DOHH2 (cell line): ENCODE results near the gene CYP2S1.

Source experiments
- H3F3A ChIP-seq: fragments of 200-600 bp; sonication (generic), shearing (Covaris generic); 2 replicates; pipeline ENCODE4 v1.6.0; 2016; ENCODE audit warnings: antibody characterized with exemption, mild to moderate bottlenecking; ENCODE audit not compliant: control insufficient read depth, insufficient read depth
- H3K27ac ChIP-seq: fragments of 200-600 bp; sonication (generic); 2 replicates; pipeline ENCODE4 v1.5.1; 2014; ENCODE audit warnings: low read depth, mild to moderate bottlenecking, low read length, moderate library complexity
- H3K27me3 ChIP-seq: fragments of 200-600 bp; sonication (generic); 2 replicates; pipeline ENCODE4 v1.6.1; 2014; ENCODE audit warnings: mild to moderate bottlenecking, low read length, mixed read lengths; ENCODE audit not compliant: control insufficient read depth
- H3K36me3 ChIP-seq: fragments of 200-600 bp; sonication (generic); 2 replicates; pipeline ENCODE4 v1.6.1; 2014; ENCODE audit warnings: mild to moderate bottlenecking, low read length, moderate library complexity, mixed read lengths; ENCODE audit not compliant: control insufficient read depth
- H3K4me1 ChIP-seq: fragments of 200-600 bp; sonication (generic); 2 replicates; pipeline ENCODE4 v1.6.1; 2014; ENCODE audit warnings: mild to moderate bottlenecking, low read length, mixed read lengths; ENCODE audit not compliant: control insufficient read depth
- H3K4me2 ChIP-seq: fragments of 200-600 bp; sonication (generic); 2 replicates; pipeline ENCODE4 v1.6.0; 2014; ENCODE audit warnings: mild to moderate bottlenecking, low read length, moderate library complexity
- H3K4me3 ChIP-seq: fragments of 200-600 bp; sonication (generic); 2 replicates; pipeline ENCODE4 v1.5.1; 2014; ENCODE audit warnings: mild to moderate bottlenecking, low read length, mixed read lengths
- H3K79me2 ChIP-seq: fragments of 200-600 bp; sonication (generic); 2 replicates; pipeline ENCODE4 v1.6.1; 2014; ENCODE audit warnings: mild to moderate bottlenecking, low read length, mixed read lengths; ENCODE audit not compliant: control insufficient read depth
- H3K9me2 ChIP-seq: fragments of 200-600 bp; sonication (generic); replicated peaks from 2 replicates; pipeline ENCODE4 v1.6.1; 2014; ENCODE audit warnings: mild to moderate bottlenecking, low read length, mixed read lengths; ENCODE audit not compliant: control insufficient read depth
- H3K9me3 ChIP-seq: fragments of 200-600 bp; sonication (generic); 2 replicates; pipeline ENCODE4 v1.6.1; 2014; ENCODE audit warnings: antibody characterized with exemption, low read length, mixed read lengths; ENCODE audit not compliant: control insufficient read depth, insufficient read depth
- H4K20me1 ChIP-seq: fragments of 200-600 bp; sonication (generic); 2 replicates; pipeline ENCODE4 v1.6.0; 2014; ENCODE audit warnings: low read depth, mild to moderate bottlenecking, antibody characterized with exemption, low read length, moderate library complexity; ENCODE audit not compliant: control insufficient read depth, insufficient read depth
- CTCF ChIP-seq: fragments of 200-600 bp; sonication (generic); IDR thresholded peaks from one replicate; pipeline ENCODE4 v1.5.1; 2014; ENCODE audit warnings: antibody characterized with exemption, mild to moderate bottlenecking, low read depth, low read length; ENCODE audit not compliant: poor library complexity, severe bottlenecking
- EZH2phosphoT487 ChIP-seq: fragments of 200-600 bp; sonication (generic); IDR thresholded peaks from 2 replicates; pipeline ENCODE4 v1.6.1; 2017; ENCODE audit warnings: borderline replicate concordance, mild to moderate bottlenecking, antibody characterized with exemption, low read length, moderate library complexity, mixed read lengths

Gene CYP2S1

GRCh38 chr19:41166944-41167804 is 25.8 kb upstream of the CYP2S1 start:
- Histone ChIP-seq H3K36me3 (no peaks in the 10 kb centered on the region), H3F3A (no peaks in the 10 kb centered on the region), H3K4me3 (no peak overlapping the region), H3K9me3 (no peaks in the 10 kb centered on the region), H4K20me1 (no peaks in the 10 kb centered on the region), H3K4me2 (no peak overlapping the region), H3K79me2 (no peaks in the 10 kb centered on the region), H3K27ac (no peak overlapping the region), H3K4me1 (no peaks in the 10 kb centered on the region), H3K9me2 (no peaks in the 10 kb centered on the region), H3K27me3 (no peaks in the 10 kb centered on the region)
- TF ChIP-seq EZH2phosphoT487 (no peak), CTCF (no peak)

- Histone ChIP-seq H3K27ac (no peak overlapping the region), H3K4me1 (peaks cover 3% of the 10 kb centered on the region; the same call in 1 of the 2 replicates), H3K9me3 (no peaks in the 10 kb centered on the region), H3K36me3 (no peaks in the 10 kb centered on the region), H3K27me3 (no peaks in the 10 kb centered on the region), H4K20me1 (no peaks in the 10 kb centered on the region), H3K79me2 (no peaks in the 10 kb centered on the region), H3F3A (no peaks in the 10 kb centered on the region), H3K9me2 (no peaks in the 10 kb centered on the region), H3K4me2 (no peak overlapping the region), H3K4me3 (no peak overlapping the region)
- TF ChIP-seq CTCF (peak; percentile 16), EZH2phosphoT487 (no peak)
These were observed 20.5 kb upstream of the CYP2S1 start for GRCh38 chr19:41172297-41173164.

GRCh38 chr19:41174297-41174928 is 18.6 kb upstream of the CYP2S1 start:
- Histone ChIP-seq H3F3A (no peaks in the 10 kb centered on the region), H3K4me3 (no peak overlapping the region), H4K20me1 (no peaks in the 10 kb centered on the region), H3K36me3 (no peaks in the 10 kb centered on the region), H3K79me2 (no peaks in the 10 kb centered on the region), H3K27ac (no peak overlapping the region), H3K27me3 (no peaks in the 10 kb centered on the region), H3K4me1 (peaks cover 3% of the 10 kb centered on the region; the same call in 1 of the 2 replicates), H3K4me2 (no peak overlapping the region), H3K9me2 (no peaks in the 10 kb centered on the region), H3K9me3 (no peaks in the 10 kb centered on the region)
- TF ChIP-seq EZH2phosphoT487 = no peak
- no peak for TF ChIP-seq CTCF
